ENCODE results near the gene UGT1A4.
"Not testable (repeated sequence)": the region's sequence is repeated elsewhere in the genome, so short reads cannot be mapped to it uniquely, and the experiment has no call there.

Gene UGT1A4

GRCh38 chr2:233714121-233714520 is 4.4 kb upstream of the UGT1A4 start:
- no peaks in the 10 kb centered on the region for H3K9me3 ChIP-seq (ENCODE audit: control insufficient read depth, low read length)
- peaks cover 7% of the 10 kb centered on the region for H3K4me1 ChIP-seq (ENCODE audit: control insufficient read depth, insufficient read depth, low read length, poor library complexity, severe bottlenecking)
- 82 to 100% methylated on average over 1 to 2 of the region's 2 CpGs for WGBS, 2 experiments (ENCODE audit: insufficient coverage in 2 of 2)
- no peaks in the 10 kb centered on the region for H3K36me3 ChIP-seq (ENCODE audit: control insufficient read depth, insufficient read depth, low read length)
- no peak overlapping the region for H3K4me3 ChIP-seq (ENCODE audit: extremely low read depth, insufficient read depth, low read length, poor library complexity, severe bottlenecking)
- H3K27ac ChIP-seq (ENCODE audit: low read depth, low read length, severe bottlenecking), result no peak overlapping the region

DNA sequence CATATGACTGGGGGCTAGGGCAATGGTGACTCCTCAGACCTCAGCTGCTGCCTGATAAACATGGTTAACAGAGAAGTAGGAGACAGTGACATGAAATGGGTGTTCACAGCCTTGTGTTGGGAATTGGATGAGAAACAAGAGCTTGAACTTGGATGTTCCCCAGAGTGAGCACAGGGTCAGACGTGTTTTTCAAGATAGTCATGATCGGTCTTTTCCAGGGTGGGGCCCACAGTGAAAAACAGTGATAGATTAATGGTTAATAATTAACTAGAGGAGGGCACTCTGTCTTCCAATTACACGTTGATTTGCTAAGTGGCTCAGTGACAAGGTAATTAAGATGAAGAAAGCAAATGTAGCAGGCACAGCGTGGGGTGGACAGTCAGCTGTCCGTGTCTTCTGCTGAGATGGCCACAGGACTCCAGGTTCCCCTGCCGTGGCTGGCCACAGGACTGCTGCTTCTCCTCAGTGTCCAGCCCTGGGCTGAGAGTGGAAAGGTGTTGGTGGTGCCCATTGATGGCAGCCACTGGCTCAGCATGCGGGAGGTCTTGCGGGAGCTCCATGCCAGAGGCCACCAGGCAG is 10.3 kb downstream of the UGT1A4 start, which contains the start of gene UGT1A3:
Gene UGT1A3, plus strand, starts transcription at position 320 of the 579 bp plus-strand sequence. Its CDS starts 85 bp downstream, at position 405.
- H3K27ac ChIP-seq (ENCODE audit: low read depth, low read length, severe bottlenecking), result no peak within 1 kb of the TSS
- no peak within 1 kb of the TSS for H3K4me3 ChIP-seq (ENCODE audit: extremely low read depth, insufficient read depth, low read length, poor library complexity, severe bottlenecking)
- WGBS, 2 experiments (ENCODE audit: insufficient coverage in 2 of 2), result 91 to 95% methylated on average over 8 of the region's 8 CpGs
- no peaks in the 10 kb centered on the region for H3K36me3 ChIP-seq (ENCODE audit: control insufficient read depth, insufficient read depth, low read length)
- H3K4me1 ChIP-seq (ENCODE audit: control insufficient read depth, insufficient read depth, low read length, poor library complexity, severe bottlenecking), result no peaks in the 10 kb centered on the region
- H3K9me3 ChIP-seq (ENCODE audit: control insufficient read depth, low read length), result no peaks in the 10 kb centered on the region

GRCh38 chr2:233736868-233737653 is 18.5 kb downstream of the UGT1A4 start:
- not testable (repeated sequence) for H3K4me3 ChIP-seq (ENCODE audit: extremely low read depth, insufficient read depth, low read length, poor library complexity, severe bottlenecking); H3K27ac ChIP-seq (ENCODE audit: low read depth, low read length, severe bottlenecking); H3K4me1 ChIP-seq (ENCODE audit: control insufficient read depth, insufficient read depth, low read length, poor library complexity, severe bottlenecking); H3K36me3 ChIP-seq (ENCODE audit: control insufficient read depth, insufficient read depth, low read length); H3K9me3 ChIP-seq (ENCODE audit: control insufficient read depth, low read length)
- 83 to 91% methylated on average over 10 to 12 of the region's 14 CpGs for WGBS, 2 experiments (ENCODE audit: insufficient coverage in 2 of 2)

DNA sequence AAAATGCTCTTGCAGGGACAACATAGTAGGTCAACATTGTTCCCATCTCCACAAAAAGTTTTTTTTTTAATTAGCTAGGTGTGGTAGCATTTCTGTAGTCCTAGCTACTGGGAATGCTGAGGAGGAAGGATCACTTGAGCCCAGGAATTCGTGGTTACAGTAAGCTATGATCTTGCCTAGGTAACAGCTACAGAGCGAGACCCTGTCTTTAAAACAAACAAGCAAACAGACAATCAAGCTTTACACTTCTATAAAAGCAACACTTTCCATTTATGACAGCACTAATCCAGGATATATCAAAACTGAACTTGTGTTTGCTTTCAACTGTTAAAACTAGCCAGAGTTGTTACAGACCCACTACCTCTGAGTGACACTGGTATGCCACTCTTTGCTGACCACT is 22.3 kb downstream of the UGT1A4 start:
- Histone ChIP-seq H3K4me3 (ENCODE audit: extremely low read depth, insufficient read depth, low read length, poor library complexity, severe bottlenecking) (no peak overlapping the region), H3K27ac (ENCODE audit: low read depth, low read length, severe bottlenecking) (no peak overlapping the region), H3K36me3 (ENCODE audit: control insufficient read depth, insufficient read depth, low read length) (no peaks in the 10 kb centered on the region), H3K4me1 (ENCODE audit: control insufficient read depth, insufficient read depth, low read length, poor library complexity, severe bottlenecking) (no peaks in the 10 kb centered on the region), H3K9me3 (ENCODE audit: control insufficient read depth, low read length) (no peaks in the 10 kb centered on the region)
- WGBS, 2 experiments (ENCODE audit: insufficient coverage in 2 of 2), result 86 to 89% methylated on average over 2 of the region's 2 CpGs

DNA sequence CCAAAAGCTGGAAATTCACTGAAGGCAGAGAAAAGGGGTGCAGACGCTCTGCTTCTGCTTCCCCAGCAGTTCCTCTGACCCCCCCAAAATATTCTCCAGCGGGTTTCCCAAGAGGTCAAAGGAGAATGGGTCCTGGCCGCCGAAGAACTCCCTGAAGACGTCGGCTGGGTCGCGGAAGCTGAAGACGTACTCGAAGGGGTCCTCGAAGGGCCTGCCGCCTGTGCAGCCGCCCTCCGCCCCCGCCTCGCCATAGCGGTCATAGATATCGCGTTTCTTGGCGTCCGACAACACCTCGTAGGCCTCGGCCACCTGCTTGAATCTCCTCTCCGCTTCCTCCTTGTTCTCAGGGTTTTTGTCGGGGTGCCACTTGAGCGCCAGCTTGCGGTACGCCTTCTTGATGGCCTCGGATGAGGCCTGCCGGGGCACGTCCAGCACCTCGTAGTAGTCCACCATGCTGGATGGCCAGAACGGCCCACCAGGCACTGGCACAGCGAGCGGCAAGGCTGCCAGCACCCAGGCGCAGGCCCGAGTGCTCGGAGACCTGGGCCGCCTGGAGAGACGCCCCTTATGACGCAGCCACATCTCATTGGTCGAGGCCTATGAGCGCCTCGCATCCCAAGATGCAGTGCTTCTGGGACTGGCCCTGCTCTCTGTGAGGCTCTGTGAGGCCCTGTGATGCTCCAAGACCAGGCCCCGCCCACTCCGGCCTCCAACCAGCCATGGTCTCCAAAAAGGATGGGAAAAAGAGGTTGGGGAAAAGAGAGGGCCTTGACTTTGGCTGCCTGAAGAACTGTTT is 25.1 kb downstream of the UGT1A4 start:
- 95 to 96% methylated on average over 39 to 43 of the region's 46 CpGs for WGBS, 2 experiments (ENCODE audit: insufficient coverage in 2 of 2)
- H3K27ac ChIP-seq (ENCODE audit: low read depth, low read length, severe bottlenecking), result no peak overlapping the region
- H3K4me3 ChIP-seq (ENCODE audit: extremely low read depth, insufficient read depth, low read length, poor library complexity, severe bottlenecking), result no peak overlapping the region

GRCh38 chr2:233745073-233745755 is 26.7 kb downstream of the UGT1A4 start:
- Histone ChIP-seq H3K4me3 (ENCODE audit: extremely low read depth, insufficient read depth, low read length, poor library complexity, severe bottlenecking) (no peak overlapping the region), H3K9me3 (ENCODE audit: control insufficient read depth, low read length) (no peaks in the 10 kb centered on the region), H3K4me1 (ENCODE audit: control insufficient read depth, insufficient read depth, low read length, poor library complexity, severe bottlenecking) (no peaks in the 10 kb centered on the region), H3K27ac (ENCODE audit: low read depth, low read length, severe bottlenecking) (no peak overlapping the region), H3K36me3 (ENCODE audit: control insufficient read depth, insufficient read depth, low read length) (no peaks in the 10 kb centered on the region)
- WGBS, 2 experiments (ENCODE audit: insufficient coverage in 2 of 2), result 80 to 91% methylated on average over 2 of the region's 5 CpGs

More for the DNA sequence above, 25.1 kb downstream of the UGT1A4 start:
- Histone ChIP-seq H3K4me1 (ENCODE audit: control insufficient read depth, insufficient read depth, low read length, poor library complexity, severe bottlenecking) (no peaks in the 10 kb centered on the region), H3K36me3 (ENCODE audit: control insufficient read depth, insufficient read depth, low read length) (no peaks in the 10 kb centered on the region), H3K9me3 (ENCODE audit: control insufficient read depth, low read length) (no peaks in the 10 kb centered on the region)

- 69 to 80% methylated on average over 1 to 2 of the region's 2 CpGs for WGBS, 2 experiments (ENCODE audit: insufficient coverage in 2 of 2)
- H3K4me1 ChIP-seq (ENCODE audit: control insufficient read depth, insufficient read depth, low read length, poor library complexity, severe bottlenecking); H3K9me3 ChIP-seq (ENCODE audit: control insufficient read depth, low read length); H3K36me3 ChIP-seq (ENCODE audit: control insufficient read depth, insufficient read depth, low read length); H3K27ac ChIP-seq (ENCODE audit: low read depth, low read length, severe bottlenecking); H3K4me3 ChIP-seq (ENCODE audit: extremely low read depth, insufficient read depth, low read length, poor library complexity, severe bottlenecking): not testable (repeated sequence)
Observed at GRCh38 chr2:233745838-233746237, 27.3 kb downstream of the UGT1A4 start.

- H3K36me3 ChIP-seq (ENCODE audit: control insufficient read depth, insufficient read depth, low read length), result no peaks in the 10 kb centered on the region
Observed at GRCh38 chr2:233746475-233747282, 28.1 kb downstream of the UGT1A4 start.

DNA sequence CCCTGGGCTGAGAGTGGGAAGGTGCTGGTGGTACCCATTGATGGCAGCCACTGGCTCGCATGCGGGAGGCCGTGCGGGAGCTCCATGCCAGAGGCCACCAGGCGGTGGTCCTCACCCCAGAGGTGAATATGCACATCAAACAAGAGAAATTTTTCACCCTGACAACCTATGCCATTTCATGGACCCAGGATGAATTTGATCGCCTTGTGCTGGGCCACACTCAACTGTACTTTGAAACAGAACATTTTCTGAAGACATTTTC is 28.7 kb downstream of the UGT1A4 start:
- 96 to 100% methylated on average over 4 of the region's 6 CpGs for WGBS, 2 experiments (ENCODE audit: insufficient coverage in 2 of 2)
- peaks cover 15% of the 10 kb centered on the region for H3K9me3 ChIP-seq (ENCODE audit: control insufficient read depth, low read length)
- H3K27ac ChIP-seq (ENCODE audit: low read depth, low read length, severe bottlenecking), result no peak overlapping the region
- no peak overlapping the region for H3K4me3 ChIP-seq (ENCODE audit: extremely low read depth, insufficient read depth, low read length, poor library complexity, severe bottlenecking)
- no peaks in the 10 kb centered on the region for H3K4me1 ChIP-seq (ENCODE audit: control insufficient read depth, insufficient read depth, low read length, poor library complexity, severe bottlenecking)
- H3K36me3 ChIP-seq (ENCODE audit: control insufficient read depth, insufficient read depth, low read length), result no peaks in the 10 kb centered on the region

More at GRCh38 chr2:233746475-233747282, 28.1 kb downstream of the UGT1A4 start:
- no peak overlapping the region for H3K4me3 ChIP-seq (ENCODE audit: extremely low read depth, insufficient read depth, low read length, poor library complexity, severe bottlenecking)
- H3K9me3 ChIP-seq (ENCODE audit: control insufficient read depth, low read length), result peaks cover 12% of the 10 kb centered on the region
- no peak overlapping the region for H3K27ac ChIP-seq (ENCODE audit: low read depth, low read length, severe bottlenecking)
- 83 to 89% methylated on average over 9 of the region's 10 CpGs for WGBS, 2 experiments (ENCODE audit: insufficient coverage in 2 of 2)
- no peaks in the 10 kb centered on the region for H3K4me1 ChIP-seq (ENCODE audit: control insufficient read depth, insufficient read depth, low read length, poor library complexity, severe bottlenecking)

DNA sequence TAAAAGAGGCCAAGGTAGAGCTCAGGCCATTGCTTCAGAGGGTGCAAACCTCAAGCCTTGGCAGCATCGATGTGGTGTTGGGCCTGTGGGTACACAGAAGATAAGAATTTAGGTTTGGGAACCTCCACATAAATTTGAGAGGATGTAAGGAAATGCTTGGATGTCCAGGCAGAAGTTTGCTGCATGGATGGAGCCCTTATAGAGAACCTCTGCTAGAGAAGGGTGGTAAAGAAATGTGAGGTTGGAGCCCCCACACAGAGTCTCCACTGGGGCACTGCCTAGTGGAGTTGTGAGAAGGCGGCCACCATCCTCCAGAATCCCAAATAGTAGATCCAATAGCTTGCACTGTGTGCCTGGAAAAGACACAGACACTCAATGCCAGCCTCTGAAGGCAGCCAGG is 32.2 kb downstream of the UGT1A4 start:
- 85 to 100% methylated on average over 1 to 2 of the region's 2 CpGs for WGBS, 2 experiments (ENCODE audit: insufficient coverage in 2 of 2)
- H3K9me3 ChIP-seq (ENCODE audit: control insufficient read depth, low read length), result peaks cover 22% of the 10 kb centered on the region
- H3K4me3 ChIP-seq (ENCODE audit: extremely low read depth, insufficient read depth, low read length, poor library complexity, severe bottlenecking); H3K4me1 ChIP-seq (ENCODE audit: control insufficient read depth, insufficient read depth, low read length, poor library complexity, severe bottlenecking); H3K27ac ChIP-seq (ENCODE audit: low read depth, low read length, severe bottlenecking); H3K36me3 ChIP-seq (ENCODE audit: control insufficient read depth, insufficient read depth, low read length): not testable (repeated sequence)

Data from mesodermal cell (in vitro differentiated cells).